ENCODE data around the gene RNF40. TPM values are rescaled to one million over a fixed set of nuclear protein-coding genes. Genes with fewer than 3 reads are reported as not detected.

RNF40 gene
- total RNA-seq, result 100 to 1,000 TPM in 1 of 2 donors, 10 to 100 TPM in 1; 94.6 to 117 TPM

GRCh38 chr16:30761928-30762902, at the start of gene RNF40, which contains the start of gene CFAP119:
Gene RNF40, plus strand, starts transcription at chr16:30762322. Its CDS starts 224 bp downstream, at chr16:30762546.
Gene CFAP119, minus strand, starts transcription at chr16:30762062. Its CDS starts 314 bp downstream, at chr16:30761748.
- peaks cover 12% of the 10 kb centered on the region for H3K4me1 ChIP-seq
- H3K4me3 ChIP-seq, result peak within 1 kb of the TSS; percentile 75
- TF ChIP-seq CTCF (IDR thresholded peaks at IDR 0.05), result no peak
- no peaks in the 10 kb centered on the region for H3K27me3 ChIP-seq
- H3K9ac ChIP-seq (ENCODE audit: low read depth in 2 of 2, low read length in 2 of 2), result peak within 1 kb of the TSS; percentile 91 to 92
- intact Hi-C loops (cut with DNase I), result no loop called here
- H3K27ac ChIP-seq, result peak within 1 kb of the TSS; percentile 81
- DNase-seq, result peak; percentile 97
- H3K36me3 ChIP-seq, result peaks cover 28% of the 10 kb centered on the region
- no peaks in the 10 kb centered on the region for H3K9me3 ChIP-seq

- intact Hi-C loops (cut with DNase I), result no loop called here
- no peak for DNase-seq
- no peak overlapping the region for H3K4me3 ChIP-seq
- no peaks in the 10 kb centered on the region for H3K9me3 ChIP-seq
- TF ChIP-seq CTCF (IDR thresholded peaks at IDR 0.05), result no peak
- no peaks in the 10 kb centered on the region for H3K27me3 ChIP-seq
- no peak overlapping the region for H3K27ac ChIP-seq
- H3K4me1 ChIP-seq, result no peaks in the 10 kb centered on the region
- no peak overlapping the region for H3K9ac ChIP-seq (ENCODE audit: low read depth in 2 of 2, low read length in 2 of 2)
- H3K36me3 ChIP-seq, result peaks cover 47% of the 10 kb centered on the region
These were observed 46.2 kb upstream of the RNF40 start for GRCh38 chr16:30715750-30716445.

- H3K9ac ChIP-seq (ENCODE audit: low read depth in 2 of 2, low read length in 2 of 2), result no peak overlapping the region
- H3K36me3 ChIP-seq, result peaks cover 38% of the 10 kb centered on the region
- H3K4me1 ChIP-seq, result peaks cover 4% of the 10 kb centered on the region
- DNase-seq, result no peak
- no peaks in the 10 kb centered on the region for H3K9me3 ChIP-seq
- no peaks in the 10 kb centered on the region for H3K27me3 ChIP-seq
- H3K27ac ChIP-seq, result no peak overlapping the region
- intact Hi-C loops (cut with DNase I), result loop anchor here (5.0 kb wide), 1 partner anchor 37 kb away; no protein-coding TSS in a partner anchor
- no peak overlapping the region for H3K4me3 ChIP-seq
- TF ChIP-seq CTCF (IDR thresholded peaks at IDR 0.05), result no peak
These were observed 42.0 kb upstream of the RNF40 start for GRCh38 chr16:30720086-30720485.

GRCh38 chr16:30720694-30721093, 41.4 kb upstream of the RNF40 start:
- Histone ChIP-seq H3K36me3 (peaks cover 38% of the 10 kb centered on the region), H3K9ac (ENCODE audit: low read depth in 2 of 2, low read length in 2 of 2) (no peak overlapping the region), H3K4me3 (no peak overlapping the region), H3K4me1 (peaks cover 4% of the 10 kb centered on the region), H3K27ac (no peak overlapping the region), H3K27me3 (no peaks in the 10 kb centered on the region), H3K9me3 (no peaks in the 10 kb centered on the region)
- no peak for DNase-seq
- intact Hi-C loops (cut with DNase I), result loop anchor here (5.0 kb wide), 1 partner anchor 37 kb away; no protein-coding TSS in a partner anchor
- no peak for TF ChIP-seq CTCF (IDR thresholded peaks at IDR 0.05)

- H3K36me3 ChIP-seq, result peaks cover 36% of the 10 kb centered on the region
- H3K27me3 ChIP-seq, result no peaks in the 10 kb centered on the region
- no peak overlapping the region for H3K27ac ChIP-seq
- H3K4me3 ChIP-seq, result no peak overlapping the region
- no peak overlapping the region for H3K9ac ChIP-seq (ENCODE audit: low read depth in 2 of 2, low read length in 2 of 2)
- no peak for DNase-seq
- peaks cover 4% of the 10 kb centered on the region for H3K4me1 ChIP-seq
- intact Hi-C loops (cut with DNase I), result loop anchor here (5.0 kb wide), 1 partner anchor 36 kb away; no protein-coding TSS in a partner anchor
- no peak for TF ChIP-seq CTCF (IDR thresholded peaks at IDR 0.05)
- no peaks in the 10 kb centered on the region for H3K9me3 ChIP-seq
These were observed 41.0 kb upstream of the RNF40 start for GRCh38 chr16:30721167-30721566.

All from colonic mucosa (tissue), 4 donors.